GM19238 (cell line): ENCODE measurements around the gene RAPH1.
A peak's percentile ranks its signal among the peaks of the same experiment; 100 is the strongest.

Experiments
- DNase-seq: peaks from one replicate; pipeline ENCODE4 v3.0.0; 2011; ENCODE audit warnings: low spot score; ENCODE audit not compliant: insufficient read length

Gene RAPH1, protein sequence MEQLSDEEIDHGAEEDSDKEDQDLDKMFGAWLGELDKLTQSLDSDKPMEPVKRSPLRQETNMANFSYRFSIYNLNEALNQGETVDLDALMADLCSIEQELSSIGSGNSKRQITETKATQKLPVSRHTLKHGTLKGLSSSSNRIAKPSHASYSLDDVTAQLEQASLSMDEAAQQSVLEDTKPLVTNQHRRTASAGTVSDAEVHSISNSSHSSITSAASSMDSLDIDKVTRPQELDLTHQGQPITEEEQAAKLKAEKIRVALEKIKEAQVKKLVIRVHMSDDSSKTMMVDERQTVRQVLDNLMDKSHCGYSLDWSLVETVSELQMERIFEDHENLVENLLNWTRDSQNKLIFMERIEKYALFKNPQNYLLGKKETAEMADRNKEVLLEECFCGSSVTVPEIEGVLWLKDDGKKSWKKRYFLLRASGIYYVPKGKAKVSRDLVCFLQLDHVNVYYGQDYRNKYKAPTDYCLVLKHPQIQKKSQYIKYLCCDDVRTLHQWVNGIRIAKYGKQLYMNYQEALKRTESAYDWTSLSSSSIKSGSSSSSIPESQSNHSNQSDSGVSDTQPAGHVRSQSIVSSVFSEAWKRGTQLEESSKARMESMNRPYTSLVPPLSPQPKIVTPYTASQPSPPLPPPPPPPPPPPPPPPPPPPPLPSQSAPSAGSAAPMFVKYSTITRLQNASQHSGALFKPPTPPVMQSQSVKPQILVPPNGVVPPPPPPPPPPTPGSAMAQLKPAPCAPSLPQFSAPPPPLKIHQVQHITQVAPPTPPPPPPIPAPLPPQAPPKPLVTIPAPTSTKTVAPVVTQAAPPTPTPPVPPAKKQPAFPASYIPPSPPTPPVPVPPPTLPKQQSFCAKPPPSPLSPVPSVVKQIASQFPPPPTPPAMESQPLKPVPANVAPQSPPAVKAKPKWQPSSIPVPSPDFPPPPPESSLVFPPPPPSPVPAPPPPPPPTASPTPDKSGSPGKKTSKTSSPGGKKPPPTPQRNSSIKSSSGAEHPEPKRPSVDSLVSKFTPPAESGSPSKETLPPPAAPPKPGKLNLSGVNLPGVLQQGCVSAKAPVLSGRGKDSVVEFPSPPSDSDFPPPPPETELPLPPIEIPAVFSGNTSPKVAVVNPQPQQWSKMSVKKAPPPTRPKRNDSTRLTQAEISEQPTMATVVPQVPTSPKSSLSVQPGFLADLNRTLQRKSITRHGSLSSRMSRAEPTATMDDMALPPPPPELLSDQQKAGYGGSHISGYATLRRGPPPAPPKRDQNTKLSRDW

DNA sequence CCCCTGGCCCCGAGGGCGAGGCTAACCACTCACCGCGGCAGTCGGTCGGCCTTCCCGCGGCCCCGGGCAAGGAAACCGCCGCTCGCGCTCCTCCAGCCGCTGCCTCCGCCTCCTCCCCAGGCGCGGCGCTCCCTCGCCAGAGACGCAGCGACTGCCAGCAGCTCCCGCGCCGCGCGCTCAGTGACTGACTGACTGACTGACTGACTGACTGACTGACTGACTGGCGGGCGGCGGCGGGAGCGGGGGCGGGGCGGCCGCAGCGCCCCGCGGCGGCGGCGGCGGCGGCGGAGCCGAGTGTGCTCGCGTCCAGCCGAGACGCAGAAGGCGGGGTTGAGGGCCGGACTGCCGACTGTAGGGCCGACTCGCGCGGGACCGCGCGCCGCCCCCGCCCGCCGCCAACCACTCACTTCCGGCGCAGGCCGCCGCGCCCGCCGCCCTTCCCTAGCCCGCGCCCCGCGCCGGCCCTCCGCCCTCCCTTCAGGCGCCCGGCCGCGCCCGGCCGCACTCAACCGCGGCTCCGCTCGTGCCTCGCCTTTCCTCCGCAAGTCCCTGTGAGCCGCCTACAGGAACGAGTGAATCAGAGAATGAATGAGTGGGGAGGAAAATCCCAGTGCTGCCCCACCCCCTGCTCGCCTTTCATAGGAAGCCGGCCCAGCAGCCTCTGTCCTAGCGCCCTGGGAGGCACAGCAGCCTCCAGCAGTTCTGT lies at the start of gene RAPH1:
RAPH1 (minus strand) TSS at position 224 of the 706 bp plus-strand sequence. CDS start 39,948 bp downstream, outside the sequence.
- peak; percentile 58 for DNase-seq

DNA sequence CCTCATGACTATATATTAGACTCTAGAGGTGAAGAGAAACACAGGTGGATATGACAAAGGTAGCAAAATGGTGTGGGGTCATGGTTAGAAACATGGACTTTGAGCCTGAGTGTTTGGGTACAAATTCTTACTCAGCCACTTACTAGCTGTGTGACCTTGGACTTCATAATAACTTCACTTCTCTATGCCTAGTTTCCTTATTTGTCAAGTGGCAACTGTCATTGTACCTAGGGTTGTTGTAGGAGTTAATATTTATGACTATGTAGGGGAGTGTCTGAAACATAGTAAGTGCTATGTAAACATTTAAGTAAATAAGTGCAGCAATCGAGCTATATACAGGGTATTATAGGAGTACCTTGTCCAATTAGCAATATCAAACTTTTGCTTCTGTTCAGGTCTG lies 49.7 kb upstream of the RAPH1 start:
- DNase-seq, result no peak

DNA sequence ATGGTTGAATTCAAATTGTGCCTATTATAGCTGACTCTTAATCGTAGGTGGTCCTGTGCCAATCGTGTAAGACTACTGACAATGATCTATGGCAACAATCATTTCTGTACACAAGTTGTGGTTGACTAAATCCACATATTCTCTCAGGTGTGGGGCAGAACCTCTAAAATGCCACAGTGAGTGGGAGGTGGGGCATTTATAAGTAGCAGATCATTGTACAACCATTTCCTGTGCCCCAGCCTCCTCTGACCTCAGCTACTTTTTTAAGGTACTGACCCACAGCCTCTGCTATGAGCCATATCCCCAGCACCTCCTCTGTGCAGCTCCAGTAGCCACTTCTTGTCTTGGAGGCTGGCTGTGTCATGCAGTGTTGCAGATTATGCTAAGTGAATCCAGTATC lies 48.6 kb upstream of the RAPH1 start:
- DNase-seq, result no peak

DNA sequence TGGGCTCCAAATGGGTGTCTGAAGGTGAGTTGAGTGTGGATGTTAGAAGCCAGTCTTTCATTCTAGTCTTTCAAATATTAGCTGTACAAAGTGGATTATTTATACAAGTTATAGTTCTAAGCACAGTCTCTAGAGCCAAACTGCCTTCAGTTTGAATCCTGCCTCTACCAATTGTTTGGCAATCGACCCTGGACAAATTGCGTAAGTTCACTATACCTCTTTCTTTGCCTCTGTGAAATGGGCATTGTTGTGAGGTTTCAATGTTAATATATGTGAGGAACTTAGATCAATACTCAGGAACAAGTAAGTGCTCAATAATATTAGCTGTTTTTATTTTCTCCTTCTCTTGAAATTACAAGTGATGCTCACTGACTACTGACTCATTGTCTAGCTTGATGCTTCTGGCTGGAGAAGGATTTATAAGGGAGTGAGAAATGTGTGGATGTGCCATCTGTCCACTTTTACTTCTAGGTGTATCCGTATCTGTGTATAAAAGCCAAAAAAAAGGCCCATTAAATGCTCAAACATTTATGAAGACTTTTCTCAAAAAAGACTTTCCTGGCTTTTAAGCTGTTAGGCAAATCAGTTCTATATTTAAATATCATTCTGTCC lies 48.1 kb upstream of the RAPH1 start:
- no peak for DNase-seq

DNA sequence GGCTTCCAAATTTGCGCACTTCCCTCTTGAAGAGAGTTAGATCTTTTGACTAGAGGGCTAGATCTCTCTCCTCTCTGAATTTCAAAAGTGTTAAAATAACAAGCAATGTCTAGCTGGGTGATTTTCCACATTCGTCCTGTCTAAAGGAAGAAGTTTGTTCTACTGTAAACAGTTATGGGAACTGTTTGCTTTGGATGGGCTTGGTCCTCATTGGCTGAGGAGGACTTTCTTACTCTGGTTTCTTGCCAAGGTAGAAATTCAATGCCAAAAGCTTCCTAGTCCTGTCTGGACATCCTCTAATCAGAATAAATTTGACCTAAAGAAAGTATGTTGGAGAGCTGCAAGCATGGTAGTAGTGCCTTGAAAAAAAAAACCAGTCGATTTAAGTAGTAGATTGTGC lies 47.4 kb upstream of the RAPH1 start:
- DNase-seq, result no peak

DNA sequence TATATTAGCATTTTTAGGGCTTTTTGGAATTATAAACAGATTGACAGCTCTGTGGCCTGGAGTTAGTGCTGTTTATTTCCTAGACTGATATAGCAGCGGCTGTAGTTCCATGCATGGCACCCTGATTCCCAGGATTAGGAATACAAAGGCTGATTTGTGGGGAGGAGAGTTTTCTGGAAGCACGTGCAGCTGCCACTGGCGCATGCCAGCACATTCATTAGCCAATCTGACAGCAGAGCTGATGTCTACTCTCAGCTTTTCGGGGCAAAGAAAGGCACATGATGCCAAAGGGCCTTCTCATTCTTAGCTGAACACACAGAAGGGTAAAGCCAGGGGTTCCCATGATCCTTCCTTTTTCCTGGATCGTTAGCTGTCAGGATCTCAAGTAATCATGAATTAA lies 45.7 kb upstream of the RAPH1 start:
- no peak for DNase-seq

DNA sequence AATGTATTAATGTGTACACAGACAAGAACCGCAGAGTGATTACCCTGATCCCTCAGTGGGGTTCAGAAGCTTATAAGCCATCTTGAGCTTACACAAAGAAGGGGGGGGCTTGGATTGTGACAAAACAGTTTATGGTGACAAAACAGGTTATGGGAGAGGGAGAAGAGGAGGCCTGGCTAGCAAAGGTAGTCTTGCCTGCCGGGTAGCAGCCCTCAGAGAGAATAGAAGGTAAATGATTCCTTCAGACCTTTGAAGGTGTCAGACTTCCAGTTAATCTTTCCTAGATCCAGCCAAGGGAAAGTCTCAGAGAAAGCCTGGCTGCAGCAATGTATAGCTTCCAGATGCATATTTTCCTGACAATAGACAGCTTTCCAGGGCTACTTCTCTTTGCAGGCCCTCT lies 44.6 kb upstream of the RAPH1 start:
- no peak for DNase-seq

DNA sequence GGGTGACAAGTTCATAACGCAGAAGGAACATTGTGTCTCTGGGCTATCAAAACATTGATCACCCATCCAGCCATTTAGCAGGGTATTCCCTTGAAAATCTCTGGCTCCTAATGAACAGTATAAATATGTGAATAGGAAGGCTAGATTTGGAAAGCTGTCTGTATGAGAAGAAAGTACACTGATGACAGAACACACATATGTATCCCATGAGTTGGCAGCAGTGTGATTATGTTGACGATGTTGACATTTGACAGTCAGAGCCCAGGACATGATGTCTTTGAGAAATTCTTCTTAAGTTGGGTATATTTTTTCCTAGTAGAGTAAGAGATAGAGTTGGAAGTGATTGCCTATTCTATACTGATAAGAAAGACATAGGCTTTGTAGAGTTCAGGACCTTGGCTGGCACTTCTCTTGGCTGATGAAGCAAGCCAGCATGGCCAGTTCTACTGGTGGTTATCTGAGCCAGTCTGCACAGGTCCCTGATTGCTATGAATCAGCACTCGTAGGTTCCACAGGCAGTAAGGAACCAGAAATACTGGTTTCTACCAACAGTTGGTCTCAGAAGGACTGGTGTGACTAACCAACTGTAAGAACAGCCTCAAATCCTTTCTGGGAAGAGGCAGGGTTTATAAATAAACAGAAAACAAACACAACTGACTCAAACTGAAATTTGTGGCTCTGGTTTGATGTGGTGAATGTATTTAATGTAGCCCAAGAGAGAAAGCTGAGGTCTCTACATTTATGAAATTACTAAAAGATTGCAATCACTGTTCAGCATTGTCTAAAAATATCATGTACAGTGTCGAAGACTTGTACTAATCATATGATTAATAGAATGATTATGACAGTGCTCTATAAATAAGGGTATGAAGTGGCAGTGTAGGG lies 43.9 kb upstream of the RAPH1 start:
- peak; percentile 41 for DNase-seq

DNA sequence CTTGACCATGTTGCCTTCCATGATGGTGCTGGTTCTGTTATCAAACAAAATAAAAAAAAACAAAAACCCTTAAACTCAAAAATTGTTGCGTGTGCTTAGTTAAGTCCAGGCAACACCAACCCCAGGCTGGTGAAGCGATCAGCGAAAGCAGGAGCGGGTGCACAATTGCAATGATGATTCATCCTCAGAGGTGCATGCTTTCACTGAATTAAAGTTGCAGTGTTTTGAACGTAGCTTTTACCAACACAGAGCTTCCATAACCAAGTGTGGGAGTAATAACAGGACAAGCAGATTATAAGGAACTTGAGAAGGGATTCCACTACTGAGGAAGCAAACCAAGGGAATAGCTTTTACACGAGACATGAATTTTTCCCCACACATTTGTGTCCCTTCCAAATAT lies 39.7 kb upstream of the RAPH1 start:
- DNase-seq, result no peak

DNA sequence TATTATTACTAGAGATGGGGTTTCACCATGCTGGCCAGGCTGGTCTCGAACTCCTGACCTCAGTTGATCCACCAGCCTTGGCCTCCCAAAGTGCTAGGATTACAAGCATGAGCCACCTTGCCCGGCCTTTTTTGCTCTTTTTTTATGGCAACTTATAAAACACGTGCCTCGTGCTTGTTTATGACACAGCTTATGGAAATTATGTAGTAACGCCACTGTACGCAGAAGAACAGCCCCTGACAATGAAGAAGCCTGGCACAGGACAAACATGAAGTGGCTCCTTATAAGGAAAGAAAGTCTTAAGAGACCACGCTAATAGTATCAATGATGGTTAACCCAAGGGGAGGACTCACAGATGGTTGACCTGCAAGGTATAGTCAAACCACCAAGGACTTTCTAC lies 37.2 kb upstream of the RAPH1 start:
- no peak for DNase-seq

DNA sequence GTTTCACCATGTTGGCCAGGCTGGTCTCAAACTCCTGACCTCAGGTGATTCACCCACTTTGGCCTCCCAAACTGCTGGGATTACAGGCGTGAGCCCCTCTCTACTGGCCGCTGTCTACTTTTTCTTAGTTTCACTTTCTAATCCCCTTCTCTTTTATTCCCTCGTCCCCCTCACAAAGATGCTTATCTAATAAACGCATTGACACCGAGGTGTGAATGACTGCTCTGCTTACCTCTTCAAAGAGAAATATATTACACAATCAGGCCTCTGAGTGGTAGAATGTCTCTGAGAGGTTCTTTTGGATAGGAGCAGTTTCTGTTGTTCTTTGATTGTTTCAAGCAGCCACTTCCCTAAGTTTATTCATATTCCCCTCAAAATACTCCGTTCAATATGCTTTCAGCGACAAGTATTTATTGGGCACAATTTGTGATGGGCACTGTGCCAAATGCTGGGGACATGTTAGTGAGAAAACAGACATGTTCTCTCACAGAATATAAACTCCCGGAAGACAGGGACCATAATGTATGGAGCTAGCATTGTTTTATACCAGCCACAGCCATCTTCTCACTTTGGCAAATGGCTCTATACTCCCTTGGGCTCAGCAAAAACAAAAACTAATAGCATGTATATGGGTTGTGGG lies 34.7 kb upstream of the RAPH1 start:
- DNase-seq, result no peak

DNA sequence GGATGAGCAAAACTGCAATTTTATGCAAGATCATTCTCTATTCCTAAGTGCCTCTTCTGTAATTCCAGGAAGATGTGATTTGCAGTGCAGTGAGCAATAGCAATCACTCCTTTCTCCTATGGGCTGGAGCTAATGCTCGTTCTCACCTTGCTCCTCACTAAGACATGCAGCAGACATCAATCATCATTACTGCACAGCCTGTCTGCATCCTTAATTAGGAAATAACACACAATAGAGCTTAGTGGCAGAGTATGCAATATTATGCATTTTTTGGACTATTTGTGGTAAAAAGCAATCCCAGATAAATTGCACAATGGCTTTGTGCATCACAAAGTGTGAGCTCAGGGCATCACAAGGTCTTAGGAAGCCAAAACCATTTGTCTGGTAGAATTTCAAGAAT lies 32.6 kb upstream of the RAPH1 start:
- DNase-seq, result no peak

DNA sequence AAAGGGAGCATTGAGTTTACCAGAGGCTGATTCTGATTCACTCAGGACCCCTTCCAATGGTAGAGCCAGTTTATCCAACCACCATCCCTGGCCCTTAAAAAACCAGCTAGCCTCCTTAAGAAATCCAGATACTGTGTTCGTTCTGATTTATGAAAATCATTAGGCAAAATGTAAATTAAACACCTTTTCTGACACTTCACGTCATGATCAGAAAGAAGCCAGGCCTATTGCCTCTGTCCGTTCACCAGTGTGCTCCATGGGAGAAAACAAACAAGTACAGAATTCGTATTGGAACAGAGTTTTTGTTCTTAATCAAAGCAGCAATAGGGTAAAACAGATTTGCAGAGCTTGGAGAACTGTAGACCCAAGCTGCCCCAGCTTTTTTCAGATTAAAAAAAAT lies 31.1 kb upstream of the RAPH1 start:
- DNase-seq, result no peak

DNA sequence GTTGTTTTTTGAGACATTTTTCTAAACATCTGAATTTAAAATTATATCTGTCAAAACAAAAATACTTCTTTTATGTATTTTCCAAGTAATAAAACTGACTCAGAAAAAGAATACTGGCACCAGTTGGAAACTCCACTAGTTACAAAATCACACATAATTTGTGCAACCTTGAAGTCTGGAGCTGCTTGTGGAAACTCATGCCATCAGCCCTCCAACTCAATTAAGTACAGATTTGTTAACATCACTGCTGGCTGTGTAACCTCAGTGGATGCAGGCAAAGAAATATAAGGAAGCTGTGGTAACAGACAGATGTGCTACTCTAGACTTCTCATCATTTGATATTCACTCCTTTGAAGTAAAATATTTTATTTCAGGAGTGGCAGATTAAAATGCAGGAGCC lies 30.0 kb upstream of the RAPH1 start:
- DNase-seq, result no peak

DNA sequence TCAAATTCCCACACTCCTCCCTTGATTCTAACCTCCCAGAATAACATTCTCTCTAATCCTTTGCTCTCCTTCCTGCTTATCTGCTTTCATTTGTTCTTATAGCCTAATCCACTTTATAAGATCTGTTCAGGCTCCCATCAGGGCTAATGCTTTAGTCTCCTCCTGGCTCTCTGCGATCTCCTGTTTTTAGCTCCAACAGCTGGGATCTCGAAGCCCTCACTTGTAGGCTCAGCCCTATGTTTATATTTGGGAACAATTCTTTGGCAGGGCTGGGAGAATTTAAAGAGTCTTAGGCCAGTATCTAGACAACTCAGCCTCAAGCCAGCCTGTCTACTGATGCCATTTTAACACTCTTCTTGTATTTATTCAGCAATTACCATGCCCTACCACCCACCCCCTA lies 27.2 kb upstream of the RAPH1 start:
- DNase-seq, result no peak

DNA sequence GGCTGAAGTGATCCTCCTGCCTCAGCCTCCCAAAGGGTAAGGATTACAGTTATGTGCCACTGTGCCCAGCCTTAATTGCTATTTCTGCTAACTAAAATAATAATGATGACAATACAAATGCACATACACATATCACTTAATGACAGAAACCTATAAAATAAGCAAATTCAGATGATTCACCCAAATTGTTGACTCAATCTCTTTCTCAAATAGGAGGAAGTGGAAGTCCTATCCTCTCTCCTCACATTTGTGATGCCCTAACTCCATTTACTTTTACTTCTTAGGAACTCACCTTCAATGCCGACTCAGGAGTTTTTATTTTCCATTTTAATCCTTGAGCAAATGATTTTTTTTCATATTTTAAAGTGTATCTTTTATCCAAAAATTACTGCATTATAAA lies 24.5 kb upstream of the RAPH1 start:
- no peak for DNase-seq

DNA sequence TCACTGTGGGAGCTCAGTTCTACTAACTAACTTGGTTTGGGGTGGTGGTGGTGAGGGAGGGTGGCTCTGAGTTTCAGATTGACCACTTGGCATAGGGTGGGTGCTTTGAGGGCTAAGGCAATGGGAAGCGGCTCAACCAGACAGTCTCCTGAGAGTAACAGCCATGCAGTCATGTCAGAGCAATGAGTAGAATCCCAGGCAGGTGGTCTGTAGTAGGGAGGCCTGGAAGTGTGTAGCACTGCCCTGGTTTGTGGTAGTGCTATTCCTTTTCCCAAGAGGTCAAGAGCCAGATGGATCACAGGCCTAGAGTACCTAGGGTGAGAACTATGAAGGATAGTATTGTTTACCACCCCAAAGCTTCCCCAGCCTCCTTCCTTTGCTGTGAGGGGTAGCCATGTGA lies 18.7 kb upstream of the RAPH1 start:
- DNase-seq, result no peak

DNA sequence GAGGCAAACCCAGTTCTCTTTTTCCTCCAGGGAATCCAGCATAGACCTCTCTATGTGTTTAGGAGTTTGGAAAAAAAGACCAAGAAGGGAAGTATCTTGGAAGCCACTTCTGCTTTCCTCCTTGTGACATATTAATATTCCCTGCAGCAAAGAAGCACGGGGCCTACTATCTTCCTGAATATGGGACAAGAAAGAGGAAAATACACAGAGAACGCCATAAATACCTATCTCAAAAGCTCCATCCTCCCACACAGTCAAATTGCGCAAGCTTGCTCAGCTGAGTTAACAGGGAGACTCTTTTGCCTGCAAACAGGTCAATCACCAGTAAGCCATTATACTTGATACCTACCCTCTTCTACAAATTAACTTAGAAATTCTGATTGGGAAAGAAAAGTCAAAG lies 16.7 kb upstream of the RAPH1 start:
- DNase-seq, result no peak

DNA sequence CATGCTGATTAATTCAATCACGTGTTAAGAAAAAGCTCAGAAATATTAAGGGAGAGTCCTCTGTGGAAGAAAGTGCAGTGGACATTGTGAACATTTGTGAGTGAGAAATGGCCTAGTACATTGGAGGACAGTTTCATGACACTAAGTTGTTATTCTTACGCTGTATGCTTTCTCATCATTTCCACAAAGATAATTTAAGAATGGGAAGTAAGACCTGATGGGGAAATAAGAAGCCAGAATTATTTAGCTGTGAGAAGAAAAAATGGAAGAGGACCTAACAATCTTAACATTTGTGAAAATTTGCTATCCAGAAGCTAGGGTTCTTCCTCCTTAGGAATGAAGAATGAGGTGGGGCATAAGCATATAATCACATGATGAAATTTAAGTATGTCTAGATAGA lies 15.2 kb upstream of the RAPH1 start:
- DNase-seq, result no peak
